Measurements from ENCODE around the gene LENG8. TPM values are rescaled to one million over a fixed set of nuclear protein-coding genes. Genes with fewer than 3 reads are reported as not detected.
A peak's percentile ranks its signal among the peaks of the same experiment; 100 is the strongest.
"Not testable (repeated sequence)": the region's sequence is repeated elsewhere in the genome, so short reads cannot be mapped to it uniquely, and the experiment has no call there.

LENG8 gene
- total RNA-seq, 1 experiment from 2014 or later = 153 TPM

GRCh38 chr19:54439174-54439851, 9.7 kb upstream of the LENG8 start:
- peak; percentile 68 for DNase-seq (ENCODE audit: low spot score)

GRCh38 chr19:54440641-54441040, 8.4 kb upstream of the LENG8 start:
- DNase-seq (ENCODE audit: low spot score) = no peak

DNA sequence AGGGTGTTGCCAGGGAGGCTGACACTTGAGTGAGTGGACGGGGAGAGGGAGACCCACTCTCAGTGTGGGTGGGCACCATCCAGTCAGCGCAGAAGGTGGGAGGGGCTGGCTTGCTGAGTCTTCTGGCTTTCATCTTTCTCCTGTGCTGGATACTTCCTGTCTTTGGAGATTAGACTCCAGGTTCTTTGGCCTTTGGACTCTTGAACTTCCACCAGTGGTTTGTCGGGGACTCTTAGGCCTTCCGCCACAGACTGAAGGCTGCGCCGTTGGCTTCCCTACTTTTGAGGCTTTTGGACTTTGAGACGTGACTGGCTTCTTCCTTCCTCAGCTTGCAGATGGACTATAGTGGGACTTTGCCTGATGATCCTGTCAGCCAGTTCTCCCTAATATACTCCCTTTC, 4.3 kb upstream of the LENG8 start:
- peak; percentile 82 for DNase-seq (ENCODE audit: low spot score)

DNA sequence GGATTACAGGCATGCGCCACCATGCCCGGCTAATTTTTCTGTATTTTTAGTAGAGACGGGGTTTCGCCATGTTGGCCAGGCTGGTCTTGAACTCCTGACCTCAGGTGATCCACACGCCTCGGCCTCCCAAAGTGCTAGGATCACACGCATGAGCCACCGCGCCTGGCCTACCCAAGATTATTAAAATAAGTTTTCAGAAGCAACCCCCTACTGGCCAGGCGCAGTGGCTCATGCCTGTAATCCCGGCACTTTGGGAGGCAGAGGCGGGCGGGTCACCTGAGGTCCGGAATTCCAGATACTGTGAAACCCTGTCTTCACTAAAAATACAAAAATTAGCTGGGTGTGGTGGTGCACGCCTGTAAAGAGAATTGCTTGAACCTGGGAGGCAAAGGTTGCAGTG, 2.6 kb upstream of the LENG8 start:
- DNase-seq (ENCODE audit: low spot score) = not testable (repeated sequence)

DNA sequence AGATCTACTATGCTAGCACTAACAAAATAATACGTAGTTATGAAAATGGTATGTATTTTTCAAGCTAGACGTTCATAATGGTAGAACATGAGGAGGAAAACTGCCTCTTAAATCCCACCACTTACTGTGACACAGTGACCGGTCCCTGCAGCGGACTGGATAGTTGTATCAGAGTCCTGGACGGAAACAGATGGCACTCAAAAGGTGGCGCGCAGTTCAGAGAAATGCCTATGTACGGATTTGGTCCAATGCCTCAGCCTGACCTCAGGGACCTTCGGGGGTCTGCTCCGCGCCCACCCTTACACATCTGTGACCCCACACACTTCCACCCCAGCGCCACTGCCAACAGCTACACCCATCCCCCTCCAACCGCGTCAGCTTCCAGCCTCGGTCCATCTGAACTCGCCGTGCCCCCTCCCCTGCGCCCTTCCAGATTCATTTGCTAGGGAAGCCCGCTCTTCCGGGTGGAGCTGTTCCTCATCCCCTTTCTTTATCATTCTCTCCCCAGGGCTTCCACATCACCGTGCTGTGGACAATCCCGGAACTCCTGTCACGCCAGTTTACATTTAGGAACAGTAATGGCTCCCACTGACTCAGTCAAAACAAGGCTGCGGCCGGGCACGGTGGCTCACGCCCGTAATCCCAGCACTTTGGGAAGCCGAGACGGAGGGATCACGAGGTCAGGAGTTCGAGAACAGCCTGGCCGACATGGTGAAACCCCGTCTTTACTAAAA, 792 bp upstream of the LENG8 start:
- peak; percentile 72 for DNase-seq (ENCODE audit: low spot score)

DNA sequence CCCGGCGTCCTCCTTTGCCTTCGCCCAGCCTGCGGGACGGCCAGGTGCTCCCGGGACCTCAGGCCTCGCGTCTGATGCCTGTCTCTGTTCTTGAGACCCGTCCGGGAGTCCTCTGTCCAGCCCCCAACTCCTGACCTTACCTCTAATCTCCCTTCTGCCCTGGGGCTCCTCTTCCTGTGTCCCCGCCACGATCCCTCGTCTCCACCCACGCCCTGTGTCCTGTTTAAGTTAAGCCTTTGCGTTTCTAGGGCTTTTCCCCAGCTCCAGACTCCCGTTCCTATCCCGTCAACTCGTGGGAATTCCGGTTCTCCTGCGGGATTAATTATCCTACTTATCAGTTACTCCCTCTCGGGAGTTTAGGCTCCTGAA, 686 bp downstream of the LENG8 start:
- no peak for DNase-seq (ENCODE audit: low spot score)

DNA sequence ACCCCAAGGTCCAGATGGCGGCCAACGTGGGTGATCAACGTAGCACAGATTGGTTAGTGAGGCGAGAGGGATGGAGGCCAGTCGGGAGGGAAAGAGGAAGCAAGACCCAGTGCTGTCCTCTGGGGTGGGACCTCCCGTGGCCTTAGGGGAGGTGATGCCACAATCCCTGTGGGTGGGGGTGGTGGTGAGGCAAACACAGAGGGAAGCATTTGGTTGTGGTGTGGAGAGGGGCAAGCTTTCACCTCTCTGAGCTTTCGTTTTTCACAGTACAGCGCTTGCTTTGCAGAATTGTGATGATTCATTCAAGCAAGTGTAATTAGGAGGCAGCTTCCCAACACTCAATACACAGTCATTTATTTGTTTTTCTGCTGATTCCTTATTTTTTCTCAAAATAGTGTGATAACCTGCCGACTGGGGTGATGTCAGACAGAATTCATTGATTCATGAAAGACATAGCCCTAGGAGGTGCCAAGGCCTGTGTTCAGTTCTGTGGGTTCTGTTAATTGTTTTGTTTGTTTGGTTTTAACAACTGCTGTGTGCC, 2.4 kb downstream of the LENG8 start:
- no peak for DNase-seq (ENCODE audit: low spot score)

GRCh38 chr19:54451997-54452396, 3.0 kb downstream of the LENG8 start:
- no peak for DNase-seq (ENCODE audit: low spot score)

GRCh38 chr19:54452626-54453025, 3.6 kb downstream of the LENG8 start:
- no peak for DNase-seq (ENCODE audit: low spot score)

DNA sequence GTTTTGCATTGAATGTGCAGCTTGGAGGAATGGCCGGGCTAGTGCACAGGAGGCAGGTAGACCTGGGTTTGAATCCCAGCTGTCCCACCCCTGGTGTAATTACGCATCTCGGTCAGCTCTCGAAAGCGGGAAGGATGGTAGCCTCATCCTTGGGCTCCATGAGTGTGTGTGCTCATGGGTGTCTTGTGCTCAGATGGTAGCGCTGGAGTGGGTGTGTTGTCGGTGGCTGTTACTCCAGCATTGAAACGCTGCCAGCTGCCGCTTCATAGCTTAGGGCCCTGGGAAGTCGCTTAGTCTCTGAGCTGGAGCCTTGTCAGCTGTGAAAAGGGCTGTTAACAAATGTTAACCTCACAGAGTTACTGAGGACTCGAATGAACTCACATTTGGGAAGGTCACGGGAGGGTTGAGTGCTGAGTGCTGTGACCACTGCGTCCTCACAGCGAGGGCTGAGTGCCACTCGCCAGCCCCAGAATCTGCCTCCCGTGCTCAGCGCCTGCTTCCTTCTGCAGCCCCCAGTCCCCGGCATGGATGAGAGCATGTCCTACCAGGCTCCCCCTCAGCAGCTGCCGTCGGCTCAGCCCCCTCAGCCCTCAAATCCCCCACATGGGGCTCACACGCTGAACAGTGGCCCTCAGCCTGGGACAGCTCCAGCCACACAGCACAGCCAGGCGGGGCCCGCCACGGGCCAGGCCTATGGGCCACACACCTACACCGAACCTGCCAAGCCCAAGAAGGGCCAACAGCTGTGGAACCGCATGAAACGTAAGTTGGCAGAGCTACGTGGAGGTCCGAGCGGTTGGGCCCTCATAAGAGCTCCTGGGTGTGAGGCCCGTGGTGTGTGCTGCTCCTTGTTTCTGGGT, 5.2 kb downstream of the LENG8 start:
- no peak for DNase-seq (ENCODE audit: low spot score)

GRCh38 chr19:54454781-54455675, 6.0 kb downstream of the LENG8 start:
- DNase-seq (ENCODE audit: low spot score) = no peak

- no peak for DNase-seq (ENCODE audit: low spot score)
Measured at GRCh38 chr19:54455786-54456422, 6.9 kb downstream of the LENG8 start.

DNA sequence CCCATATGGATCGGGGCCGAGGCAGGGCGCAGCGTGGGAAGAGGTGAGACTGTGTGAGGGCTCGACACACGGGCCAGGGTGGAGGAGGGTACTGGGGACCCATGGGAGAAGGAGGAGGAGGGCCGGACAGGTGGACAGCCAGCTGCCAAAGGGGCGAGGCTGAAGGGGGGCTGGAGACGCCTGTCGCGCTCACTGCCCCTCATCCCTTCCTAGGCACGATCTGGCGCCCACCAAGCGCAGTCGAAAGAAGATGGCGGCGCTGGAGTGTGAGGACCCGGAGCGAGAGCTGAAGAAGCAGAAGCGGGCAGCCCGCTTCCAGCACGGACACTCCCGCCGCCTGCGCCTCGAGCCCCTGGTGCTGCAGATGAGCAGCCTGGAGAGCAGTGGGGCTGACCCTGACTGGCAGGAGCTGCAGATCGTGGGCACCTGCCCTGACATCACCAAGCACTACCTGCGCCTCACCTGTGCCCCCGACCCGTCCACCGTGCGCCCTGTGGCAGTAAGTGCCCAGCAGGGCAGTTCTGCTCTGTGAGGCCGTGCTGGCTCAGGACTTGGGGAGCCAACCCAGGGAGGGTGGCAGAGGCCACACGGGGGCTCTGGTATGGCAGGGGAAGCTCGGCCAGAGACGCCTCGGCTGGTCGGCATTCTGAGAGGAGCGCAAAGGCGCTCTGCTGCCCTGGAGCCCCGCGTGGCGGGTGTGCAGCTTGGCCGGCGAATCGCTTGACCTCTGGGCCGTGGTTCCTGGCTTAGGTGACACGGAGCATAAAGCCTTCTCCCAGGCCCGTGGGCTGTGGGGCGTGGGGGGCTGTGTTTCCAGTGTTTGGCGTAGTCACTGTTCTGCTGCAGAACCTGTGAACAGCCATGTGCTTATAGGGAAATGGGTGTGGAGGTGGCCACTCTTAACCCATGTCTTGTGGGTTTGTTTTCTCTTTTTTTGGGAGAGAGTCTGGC, 7.7 kb downstream of the LENG8 start:
- no peak for DNase-seq (ENCODE audit: low spot score)

- DNase-seq (ENCODE audit: low spot score) = no peak
Measured at GRCh38 chr19:54457773-54458647, 9.0 kb downstream of the LENG8 start.

GRCh38 chr19:54458648-54459281, 9.8 kb downstream of the LENG8 start:
- DNase-seq (ENCODE audit: low spot score) = no peak

- DNase-seq (ENCODE audit: low spot score) = no peak
Measured at GRCh38 chr19:54459282-54460229, 10.6 kb downstream of the LENG8 start.

All from HT-29 (cell line).